ENCODE results near the gene MAP4. TPM values are rescaled to one million over a fixed set of nuclear protein-coding genes. Genes with fewer than 3 reads are reported as not detected.

MAP4 gene
- total and polyA plus RNA-seq, 4 donors, result 16.6 to 41.4 (median 30.8) TPM

DNA sequence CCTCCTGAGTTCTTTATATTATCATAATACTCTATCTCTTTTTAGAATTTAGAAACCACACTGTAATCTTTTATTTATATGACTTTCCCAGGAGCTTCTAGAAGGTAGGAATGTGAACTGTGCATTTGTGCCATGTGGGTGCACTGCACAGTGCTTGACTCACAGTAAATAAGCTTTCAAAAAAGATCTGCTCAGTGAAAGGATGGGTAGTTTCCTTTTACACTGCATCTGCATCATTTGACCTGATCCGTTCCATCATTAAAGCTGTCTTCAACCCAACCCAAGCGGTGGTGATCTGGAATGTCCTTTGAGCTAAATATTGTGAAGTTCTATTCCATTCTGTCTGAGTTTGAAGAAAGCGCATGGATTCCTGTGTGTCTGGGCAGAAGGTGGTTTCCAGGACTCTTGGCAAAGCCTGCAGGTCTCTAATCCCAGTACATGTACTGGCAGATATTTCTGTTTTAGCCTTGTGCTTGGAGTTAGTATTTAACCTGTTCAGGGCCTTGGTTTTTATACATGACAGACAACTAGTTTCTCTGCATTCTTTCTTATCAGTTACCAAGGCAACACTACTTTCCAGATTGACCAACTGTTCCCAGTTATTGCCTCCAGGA lies 116.6 kb downstream of the MAP4 start:
- WGBS, result 94% methylated on average over 3 of the region's 3 CpGs
- Histone ChIP-seq H3K27me3 (ENCODE audit: control insufficient read depth in 4 of 4, insufficient read depth in 4 of 4, low read length in 3 of 4) (no peaks in the 10 kb centered on the region), H3K27ac (ENCODE audit: low read depth in 1 of 2, low read length in 2 of 2) (no peak overlapping the region), H3K9me3 (ENCODE audit: control insufficient read depth in 4 of 4, low read length in 3 of 4) (no peaks in the 10 kb centered on the region), H3K36me3 (ENCODE audit: control insufficient read depth in 4 of 4, insufficient read depth in 3 of 4, low read depth in 1 of 4, low read length in 3 of 4) (peaks cover 0 to 6% (median 1%) of the 10 kb centered on the region in 4 donors), H3K4me1 (ENCODE audit: control insufficient read depth in 4 of 4, insufficient read depth in 4 of 4, low read length in 3 of 4) (no peaks in the 10 kb centered on the region), H3K9ac (ENCODE audit: low read depth in 1 of 2, low read length in 2 of 2) (no peak overlapping the region), H3K4me3 (ENCODE audit: low read depth in 1 of 3, low read length in 3 of 3) (no peak overlapping the region)
- DNase-seq (ENCODE audit: low spot score), result no peak
- TF ChIP-seq EGR1 (IDR thresholded peaks at IDR 0.05; ENCODE audit: low read depth in 2 of 2) (no peak), TAF1 (conservative IDR thresholded peaks at IDR 0.05) (no peak), FOXA1 (IDR thresholded peaks at IDR 0.05) (no peak), GABPA (IDR thresholded peaks at IDR 0.05 in 1 of 2, conservative IDR thresholded peaks at IDR 0.05 in 1 of 2) (no peak), FOXA2 (IDR thresholded peaks at IDR 0.05) (no peak), JUND (IDR thresholded peaks at IDR 0.05) (no peak), SP1 (IDR thresholded peaks at IDR 0.05) (no peak), HNF4A (conservative IDR thresholded peaks at IDR 0.05) (no peak), RAD21 (IDR thresholded peaks at IDR 0.05) (no peak), HNF4G (IDR thresholded peaks at IDR 0.05) (no peak)
- TF ChIP-seq, protein P1, sequence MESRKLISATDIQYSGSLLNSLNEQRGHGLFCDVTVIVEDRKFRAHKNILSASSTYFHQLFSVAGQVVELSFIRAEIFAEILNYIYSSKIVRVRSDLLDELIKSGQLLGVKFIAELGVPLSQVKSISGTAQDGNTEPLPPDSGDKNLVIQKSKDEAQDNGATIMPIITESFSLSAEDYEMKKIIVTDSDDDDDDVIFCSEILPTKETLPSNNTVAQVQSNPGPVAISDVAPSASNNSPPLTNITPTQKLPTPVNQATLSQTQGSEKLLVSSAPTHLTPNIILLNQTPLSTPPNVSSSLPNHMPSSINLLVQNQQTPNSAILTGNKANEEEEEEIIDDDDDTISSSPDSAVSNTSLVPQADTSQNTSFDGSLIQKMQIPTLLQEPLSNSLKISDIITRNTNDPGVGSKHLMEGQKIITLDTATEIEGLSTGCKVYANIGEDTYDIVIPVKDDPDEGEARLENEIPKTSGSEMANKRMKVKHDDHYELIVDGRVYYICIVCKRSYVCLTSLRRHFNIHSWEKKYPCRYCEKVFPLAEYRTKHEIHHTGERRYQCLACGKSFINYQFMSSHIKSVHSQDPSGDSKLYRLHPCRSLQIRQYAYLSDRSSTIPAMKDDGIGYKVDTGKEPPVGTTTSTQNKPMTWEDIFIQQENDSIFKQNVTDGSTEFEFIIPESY (IDR thresholded peaks at IDR 0.05), result no peak
- TF ChIP-seq, protein P2, sequence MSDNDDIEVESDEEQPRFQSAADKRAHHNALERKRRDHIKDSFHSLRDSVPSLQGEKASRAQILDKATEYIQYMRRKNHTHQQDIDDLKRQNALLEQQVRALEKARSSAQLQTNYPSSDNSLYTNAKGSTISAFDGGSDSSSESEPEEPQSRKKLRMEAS (IDR thresholded peaks at IDR 0.05), result no peak
- TF ChIP-seq, protein P3, sequence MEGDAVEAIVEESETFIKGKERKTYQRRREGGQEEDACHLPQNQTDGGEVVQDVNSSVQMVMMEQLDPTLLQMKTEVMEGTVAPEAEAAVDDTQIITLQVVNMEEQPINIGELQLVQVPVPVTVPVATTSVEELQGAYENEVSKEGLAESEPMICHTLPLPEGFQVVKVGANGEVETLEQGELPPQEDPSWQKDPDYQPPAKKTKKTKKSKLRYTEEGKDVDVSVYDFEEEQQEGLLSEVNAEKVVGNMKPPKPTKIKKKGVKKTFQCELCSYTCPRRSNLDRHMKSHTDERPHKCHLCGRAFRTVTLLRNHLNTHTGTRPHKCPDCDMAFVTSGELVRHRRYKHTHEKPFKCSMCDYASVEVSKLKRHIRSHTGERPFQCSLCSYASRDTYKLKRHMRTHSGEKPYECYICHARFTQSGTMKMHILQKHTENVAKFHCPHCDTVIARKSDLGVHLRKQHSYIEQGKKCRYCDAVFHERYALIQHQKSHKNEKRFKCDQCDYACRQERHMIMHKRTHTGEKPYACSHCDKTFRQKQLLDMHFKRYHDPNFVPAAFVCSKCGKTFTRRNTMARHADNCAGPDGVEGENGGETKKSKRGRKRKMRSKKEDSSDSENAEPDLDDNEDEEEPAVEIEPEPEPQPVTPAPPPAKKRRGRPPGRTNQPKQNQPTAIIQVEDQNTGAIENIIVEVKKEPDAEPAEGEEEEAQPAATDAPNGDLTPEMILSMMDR (IDR thresholded peaks at IDR 0.05; ENCODE audit: low read depth, low read length, missing input control), result no peak

DNA sequence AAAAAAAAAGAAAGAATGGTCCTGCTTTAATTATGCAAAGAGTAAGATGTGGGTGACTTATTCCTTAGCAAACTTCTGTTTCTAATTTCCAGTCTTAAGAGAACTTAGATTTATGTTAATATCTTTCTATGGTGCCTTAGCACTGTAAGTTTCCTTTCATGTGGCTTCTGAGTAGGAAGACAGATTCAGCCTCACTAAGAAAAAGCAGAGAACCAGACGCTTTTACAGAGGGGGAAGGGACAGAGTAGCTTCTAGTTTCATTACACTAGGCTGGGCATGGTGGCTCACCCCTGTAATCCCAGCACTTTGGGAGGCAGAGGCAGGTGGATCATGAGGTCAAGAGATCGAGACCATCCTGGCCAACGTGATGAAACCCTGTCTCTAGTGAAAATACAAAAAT lies 118.3 kb downstream of the MAP4 start:
- no peaks in the 10 kb centered on the region for H3K4me1 ChIP-seq (ENCODE audit: control insufficient read depth in 4 of 4, insufficient read depth in 4 of 4, low read length in 3 of 4)
- TF ChIP-seq HNF4G (IDR thresholded peaks at IDR 0.05) (no peak), JUND (IDR thresholded peaks at IDR 0.05) (no peak)
- DNase-seq (ENCODE audit: low spot score), result no peak
- no peak overlapping the region for H3K27ac ChIP-seq (ENCODE audit: low read depth in 1 of 2, low read length in 2 of 2)
- H3K36me3 ChIP-seq (ENCODE audit: control insufficient read depth in 4 of 4, insufficient read depth in 3 of 4, low read depth in 1 of 4, low read length in 3 of 4), result peaks cover 0 to 6% (median 1%) of the 10 kb centered on the region in 4 donors
- WGBS, result 91% methylated on average over 3 of the region's 3 CpGs
- H3K9me3 ChIP-seq (ENCODE audit: control insufficient read depth in 4 of 4, low read length in 3 of 4), result no peaks in the 10 kb centered on the region
- no peaks in the 10 kb centered on the region for H3K27me3 ChIP-seq (ENCODE audit: control insufficient read depth in 4 of 4, insufficient read depth in 4 of 4, low read length in 3 of 4)
- H3K4me3 ChIP-seq (ENCODE audit: low read depth in 1 of 3, low read length in 3 of 3), result no peak overlapping the region
- H3K9ac ChIP-seq (ENCODE audit: low read depth in 1 of 2, low read length in 2 of 2), result no peak overlapping the region

DNA sequence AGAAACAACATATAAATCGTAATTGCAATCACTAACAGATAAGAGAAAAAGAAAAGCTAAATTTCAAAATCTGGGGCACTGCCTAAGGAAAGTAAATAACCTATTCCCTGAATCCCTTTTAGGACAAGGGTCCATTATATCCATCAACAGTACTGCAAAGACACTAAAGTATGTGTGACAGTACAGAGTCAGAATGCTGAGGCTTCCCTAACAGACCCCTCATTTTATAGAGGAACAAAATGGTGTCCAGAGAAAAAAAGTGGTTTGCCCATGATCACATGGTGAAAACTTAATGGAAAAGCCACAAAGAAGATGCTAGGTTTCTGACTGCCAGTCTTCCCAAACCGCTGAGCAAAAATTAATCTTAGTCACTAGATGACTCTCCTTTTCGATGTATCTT lies 119.5 kb downstream of the MAP4 start:
- Histone ChIP-seq H3K27me3 (ENCODE audit: control insufficient read depth in 4 of 4, insufficient read depth in 4 of 4, low read length in 3 of 4) (no peaks in the 10 kb centered on the region), H3K4me1 (ENCODE audit: control insufficient read depth in 4 of 4, insufficient read depth in 4 of 4, low read length in 3 of 4) (no peaks in the 10 kb centered on the region), H3K36me3 (ENCODE audit: control insufficient read depth in 4 of 4, insufficient read depth in 3 of 4, low read depth in 1 of 4, low read length in 3 of 4) (peaks cover 0 to 10% (median 3%) of the 10 kb centered on the region in 4 donors), H3K27ac (ENCODE audit: low read depth in 1 of 2, low read length in 2 of 2) (no peak overlapping the region), H3K9me3 (ENCODE audit: control insufficient read depth in 4 of 4, low read length in 3 of 4) (no peaks in the 10 kb centered on the region), H3K4me3 (ENCODE audit: low read depth in 1 of 3, low read length in 3 of 3) (no peak overlapping the region), H3K9ac (ENCODE audit: low read depth in 1 of 2, low read length in 2 of 2) (no peak overlapping the region)
- TF ChIP-seq TAF1 (conservative IDR thresholded peaks at IDR 0.05) (no peak), SP1 (IDR thresholded peaks at IDR 0.05) (no peak), JUND (IDR thresholded peaks at IDR 0.05) (no peak), RAD21 (IDR thresholded peaks at IDR 0.05) (no peak), GABPA (IDR thresholded peaks at IDR 0.05 in 1 of 2, conservative IDR thresholded peaks at IDR 0.05 in 1 of 2) (no peak), HNF4G (IDR thresholded peaks at IDR 0.05) (no peak), FOXA2 (IDR thresholded peaks at IDR 0.05) (no peak), HNF4A (conservative IDR thresholded peaks at IDR 0.05) (no peak)
- TF ChIP-seq, protein P4, sequence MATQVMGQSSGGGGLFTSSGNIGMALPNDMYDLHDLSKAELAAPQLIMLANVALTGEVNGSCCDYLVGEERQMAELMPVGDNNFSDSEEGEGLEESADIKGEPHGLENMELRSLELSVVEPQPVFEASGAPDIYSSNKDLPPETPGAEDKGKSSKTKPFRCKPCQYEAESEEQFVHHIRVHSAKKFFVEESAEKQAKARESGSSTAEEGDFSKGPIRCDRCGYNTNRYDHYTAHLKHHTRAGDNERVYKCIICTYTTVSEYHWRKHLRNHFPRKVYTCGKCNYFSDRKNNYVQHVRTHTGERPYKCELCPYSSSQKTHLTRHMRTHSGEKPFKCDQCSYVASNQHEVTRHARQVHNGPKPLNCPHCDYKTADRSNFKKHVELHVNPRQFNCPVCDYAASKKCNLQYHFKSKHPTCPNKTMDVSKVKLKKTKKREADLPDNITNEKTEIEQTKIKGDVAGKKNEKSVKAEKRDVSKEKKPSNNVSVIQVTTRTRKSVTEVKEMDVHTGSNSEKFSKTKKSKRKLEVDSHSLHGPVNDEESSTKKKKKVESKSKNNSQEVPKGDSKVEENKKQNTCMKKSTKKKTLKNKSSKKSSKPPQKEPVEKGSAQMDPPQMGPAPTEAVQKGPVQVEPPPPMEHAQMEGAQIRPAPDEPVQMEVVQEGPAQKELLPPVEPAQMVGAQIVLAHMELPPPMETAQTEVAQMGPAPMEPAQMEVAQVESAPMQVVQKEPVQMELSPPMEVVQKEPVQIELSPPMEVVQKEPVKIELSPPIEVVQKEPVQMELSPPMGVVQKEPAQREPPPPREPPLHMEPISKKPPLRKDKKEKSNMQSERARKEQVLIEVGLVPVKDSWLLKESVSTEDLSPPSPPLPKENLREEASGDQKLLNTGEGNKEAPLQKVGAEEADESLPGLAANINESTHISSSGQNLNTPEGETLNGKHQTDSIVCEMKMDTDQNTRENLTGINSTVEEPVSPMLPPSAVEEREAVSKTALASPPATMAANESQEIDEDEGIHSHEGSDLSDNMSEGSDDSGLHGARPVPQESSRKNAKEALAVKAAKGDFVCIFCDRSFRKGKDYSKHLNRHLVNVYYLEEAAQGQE (IDR thresholded peaks at IDR 0.05), result no peak
- TF ChIP-seq, protein P2 (IDR thresholded peaks at IDR 0.05), result no peak
- TF ChIP-seq, protein P5, sequence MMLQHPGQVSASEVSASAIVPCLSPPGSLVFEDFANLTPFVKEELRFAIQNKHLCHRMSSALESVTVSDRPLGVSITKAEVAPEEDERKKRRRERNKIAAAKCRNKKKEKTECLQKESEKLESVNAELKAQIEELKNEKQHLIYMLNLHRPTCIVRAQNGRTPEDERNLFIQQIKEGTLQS (IDR thresholded peaks at IDR 0.05), result no peak
- WGBS, result 95% methylated on average over 3 of the region's 3 CpGs
- DNase-seq (ENCODE audit: low spot score), result no peak

Measured in liver (tissue), 9 donors.